ENCODE results near the gene PAFAH1B2.
A peak's percentile ranks its signal among the peaks of the same experiment; 100 is the strongest.
"Not testable (repeated sequence)": the region's sequence is repeated elsewhere in the genome, so short reads cannot be mapped to it uniquely, and the experiment has no call there.

Gene PAFAH1B2

GRCh38 chr11:117171404-117172061 is 27.4 kb downstream of the PAFAH1B2 start:
- DNase-seq, result no peak

- DNase-seq, result no peak
Measured at GRCh38 chr11:117172724-117173421, 28.8 kb downstream of the PAFAH1B2 start.

GRCh38 chr11:117175104-117175503 is 31.0 kb downstream of the PAFAH1B2 start:
- peak in 15 of 51 donors; percentile 10 to 56 (median 38) for DNase-seq

GRCh38 chr11:117175781-117176180 is 31.7 kb downstream of the PAFAH1B2 start:
- no peak for DNase-seq

GRCh38 chr11:117176186-117176585 is 32.1 kb downstream of the PAFAH1B2 start:
- DNase-seq, result no peak

- no peak for DNase-seq
Measured at GRCh38 chr11:117177534-117178209, 33.6 kb downstream of the PAFAH1B2 start.

GRCh38 chr11:117178210-117179034 is 34.3 kb downstream of the PAFAH1B2 start, which contains the start of gene SIDT2:
TSS of gene SIDT2 (plus strand) at chr11:117178743. CDS start at chr11:117179264, 521 bp downstream.
- peak; percentile 29 to 96 (median 88) for DNase-seq

- peak in 15 of 51 donors; percentile 20 to 73 (median 51) for DNase-seq
Measured at GRCh38 chr11:117179048-117179999, 35.2 kb downstream of the PAFAH1B2 start.

- DNase-seq, result no peak
Measured at GRCh38 chr11:117180020-117180419, 35.9 kb downstream of the PAFAH1B2 start.

- DNase-seq, result peak in 42 of 51 donors; percentile 11 to 84 (median 58)
Measured at GRCh38 chr11:117180661-117181585, 36.8 kb downstream of the PAFAH1B2 start.

GRCh38 chr11:117181586-117182550 is 37.8 kb downstream of the PAFAH1B2 start:
- DNase-seq, result no peak

- no peak for DNase-seq
Measured at GRCh38 chr11:117182551-117182935, 38.5 kb downstream of the PAFAH1B2 start.

- not testable (repeated sequence) for DNase-seq
Measured at GRCh38 chr11:117183178-117183577, 39.1 kb downstream of the PAFAH1B2 start.

- no peak for DNase-seq
Measured at GRCh38 chr11:117183724-117184349, 39.8 kb downstream of the PAFAH1B2 start.

- no peak for DNase-seq
Measured at GRCh38 chr11:117185736-117186430, 41.8 kb downstream of the PAFAH1B2 start.

GRCh38 chr11:117186431-117186761 is 42.3 kb downstream of the PAFAH1B2 start:
- DNase-seq, result no peak

- no peak for DNase-seq
Measured at GRCh38 chr11:117187007-117187406, 42.9 kb downstream of the PAFAH1B2 start.

All from hypothalamus (tissue), 51 donors.